ENCODE results near the gene GPLD1.
"Not testable (repeated sequence)": the region's sequence is repeated elsewhere in the genome, so short reads cannot be mapped to it uniquely, and the experiment has no call there.

Gene GPLD1

GRCh38 chr6:24385536-24386269, 103.7 kb downstream of the GPLD1 start:
- TF ChIP-seq POLR2A (IDR thresholded peaks at IDR 0.05; ENCODE audit: low read length) (no peak), GATA1 (IDR thresholded peaks at IDR 0.05; ENCODE audit: low read depth, low read length) (no peak)
- no peak for DNase-seq

GRCh38 chr6:24384369-24385130, 104.8 kb downstream of the GPLD1 start:
- DNase-seq, result not testable (repeated sequence)

GRCh38 chr6:24382891-24383494, 106.4 kb downstream of the GPLD1 start:
- not testable (repeated sequence) for DNase-seq

- TF ChIP-seq GATA1 (IDR thresholded peaks at IDR 0.05; ENCODE audit: low read depth, low read length), result no peak
- TF ChIP-seq POLR2A (IDR thresholded peaks at IDR 0.05; ENCODE audit: low read length), result no peak
- no peak for DNase-seq
Observed at GRCh38 chr6:24382220-24382540, 107.2 kb downstream of the GPLD1 start.

- DNase-seq, result no peak
- TF ChIP-seq GATA1 (IDR thresholded peaks at IDR 0.05; ENCODE audit: low read depth, low read length), result no peak
- no peak for TF ChIP-seq POLR2A (IDR thresholded peaks at IDR 0.05; ENCODE audit: low read length)
Observed at GRCh38 chr6:24381476-24382219, 107.7 kb downstream of the GPLD1 start.

- TF ChIP-seq POLR2A (IDR thresholded peaks at IDR 0.05; ENCODE audit: low read length) (no peak), GATA1 (IDR thresholded peaks at IDR 0.05; ENCODE audit: low read depth, low read length) (no peak)
- no peak for DNase-seq
Observed at GRCh38 chr6:24378473-24379097, 110.8 kb downstream of the GPLD1 start.
